Brain microvascular endothelial cell (primary cell): Measurements from ENCODE around the gene LUM.

Experiments
- DNase-seq: peaks from one replicate; pipeline ENCODE4 v3.0.0-alpha.2; 2020
- H3K27ac ChIP-seq: fragments of 250-450 bp; sonication (Bioruptor Pico); 2 replicates; pipeline ENCODE4 v1.5.1; 2020; ENCODE audit warnings: mild to moderate bottlenecking, moderate library complexity
- H3K27me3 ChIP-seq: fragments of 250-450 bp; sonication (Bioruptor Pico); replicated peaks from 2 replicates; pipeline ENCODE4 v1.5.1; 2020; ENCODE audit warnings: mild to moderate bottlenecking
- H3K36me3 ChIP-seq: fragments of 250-450 bp; sonication (Bioruptor Pico); replicated peaks from 2 replicates; pipeline ENCODE4 v1.5.1; 2020; ENCODE audit warnings: mild to moderate bottlenecking
- H3K4me3 ChIP-seq: 2 replicates; pipeline ENCODE4 v1.5.1; 2011; ENCODE audit warnings: low read depth, mild to moderate bottlenecking, control low read depth, low read length, moderate library complexity
- CTCF ChIP-seq: IDR thresholded peaks from 2 replicates; pipeline ENCODE4 v1.5.1; 2011; ENCODE audit warnings: low read depth, mild to moderate bottlenecking, moderate library complexity, low read length, control low read depth, inconsistent platforms; ENCODE audit errors: missing control alignments
- in situ Hi-C: cut with HindIII; loops from 2 replicates; pipeline ENCODE4 v1.10.0; 2017; ENCODE audit warnings: low sequenced_read_pairs, low pct_ligation_motif_present

Gene LUM

GRCh38 chr12:91078501-91078900, 32.8 kb downstream of the LUM start:
- no peaks in the 10 kb centered on the region for H3K27me3 ChIP-seq
- in situ Hi-C loops: no loop called here
- H3K27ac ChIP-seq: no peak overlapping the region
- no peak for DNase-seq
- TF ChIP-seq CTCF: no peak
- no peaks in the 10 kb centered on the region for H3K36me3 ChIP-seq
- H3K4me3 ChIP-seq: no peak overlapping the region

- no peak for DNase-seq
- no peak for TF ChIP-seq CTCF
- Histone ChIP-seq H3K36me3 (no peaks in the 10 kb centered on the region), H3K4me3 (no peak overlapping the region), H3K27me3 (no peaks in the 10 kb centered on the region), H3K27ac (no peak overlapping the region)
- in situ Hi-C loops: no loop called here
Observed at GRCh38 chr12:91077228-91077954, 33.9 kb downstream of the LUM start.

DNA sequence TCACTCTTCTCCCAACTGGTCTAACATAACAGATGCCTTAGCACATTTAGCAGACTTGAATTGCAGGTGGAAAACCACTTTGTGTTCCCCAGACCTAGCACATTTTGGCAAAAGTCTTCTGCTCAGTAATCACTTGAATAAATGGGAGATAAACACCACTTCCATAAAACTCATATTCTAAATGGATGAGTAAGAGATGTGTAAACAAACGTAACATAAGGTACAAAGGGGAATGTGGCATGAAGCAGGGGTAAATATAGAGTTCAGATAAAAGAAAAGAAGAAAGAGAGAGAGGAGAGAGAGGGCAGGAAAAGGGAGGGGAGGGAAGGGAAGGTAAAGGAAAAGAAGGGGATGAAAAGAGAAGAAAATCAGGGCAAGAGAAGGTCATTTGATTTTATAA, 36.4 kb downstream of the LUM start:
- Histone ChIP-seq H3K36me3 (no peaks in the 10 kb centered on the region), H3K27ac (no peak overlapping the region), H3K27me3 (no peaks in the 10 kb centered on the region), H3K4me3 (no peak overlapping the region)
- no peak for TF ChIP-seq CTCF
- DNase-seq: no peak
- in situ Hi-C loops: no loop called here

GRCh38 chr12:91074154-91074709, 37.1 kb downstream of the LUM start:
- in situ Hi-C loops: no loop called here
- no peaks in the 10 kb centered on the region for H3K27me3 ChIP-seq
- TF ChIP-seq CTCF: no peak
- DNase-seq: no peak
- no peaks in the 10 kb centered on the region for H3K36me3 ChIP-seq
- no peak overlapping the region for H3K4me3 ChIP-seq
- no peak overlapping the region for H3K27ac ChIP-seq

GRCh38 chr12:91073426-91073825, 37.9 kb downstream of the LUM start:
- no peaks in the 10 kb centered on the region for H3K36me3 ChIP-seq
- in situ Hi-C loops: no loop called here
- no peak for TF ChIP-seq CTCF
- no peak overlapping the region for H3K27ac ChIP-seq
- no peak for DNase-seq
- H3K4me3 ChIP-seq: no peak overlapping the region
- H3K27me3 ChIP-seq: no peaks in the 10 kb centered on the region

GRCh38 chr12:91072931-91073330, 38.4 kb downstream of the LUM start:
- Histone ChIP-seq H3K36me3 (no peaks in the 10 kb centered on the region), H3K4me3 (no peak overlapping the region), H3K27ac (no peak overlapping the region), H3K27me3 (no peaks in the 10 kb centered on the region)
- in situ Hi-C loops: no loop called here
- TF ChIP-seq CTCF: no peak
- DNase-seq: no peak
